IPS-NIHi7 (cell line): ENCODE data around the gene GFI1.
A peak's percentile ranks its signal among the peaks of the same experiment; 100 is the strongest.
"Not testable (repeated sequence)": the region's sequence is repeated elsewhere in the genome, so short reads cannot be mapped to it uniquely, and the experiment has no call there.

Experiments used
- DNase-seq: peaks from one replicate; pipeline ENCODE4 v3.0.0; 2012; ENCODE audit warnings: mixed read lengths; ENCODE audit errors: extremely low spot score

Gene GFI1

GRCh38 chr1:92465256-92465647, 21.5 kb downstream of the GFI1 start:
- DNase-seq = no peak

DNA sequence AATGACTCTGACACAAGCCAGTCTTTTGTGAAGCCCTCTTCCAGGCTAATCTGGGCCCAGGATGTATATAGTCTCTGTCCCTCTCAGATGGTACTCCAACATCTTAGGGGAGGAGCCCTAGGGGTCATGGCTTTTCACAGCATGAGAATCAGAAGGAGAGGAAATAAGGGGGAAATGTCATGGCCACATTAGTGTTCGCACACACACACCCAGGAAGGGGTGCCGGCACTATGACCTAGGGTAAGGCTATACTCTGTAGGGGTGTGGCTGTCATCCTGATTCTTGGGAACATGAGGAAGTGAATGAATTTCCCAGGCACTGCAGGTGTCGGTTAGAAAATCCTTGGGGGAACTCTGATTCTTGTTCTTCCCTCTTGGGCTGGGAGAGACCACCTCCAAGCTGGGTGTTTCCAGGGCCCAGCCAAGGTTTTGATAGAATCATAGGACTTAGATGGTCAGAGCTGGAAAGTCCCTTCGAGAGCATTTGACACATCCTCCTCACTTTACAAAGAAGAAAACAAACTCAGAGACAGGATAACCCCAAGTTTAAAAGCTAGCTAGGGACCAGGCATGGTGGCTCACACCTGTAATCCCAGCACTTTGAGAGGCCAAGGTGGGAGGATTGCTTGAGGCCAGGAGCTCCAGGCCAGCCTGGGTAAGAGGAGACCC, 22.0 kb downstream of the GFI1 start:
- no peak for DNase-seq

GRCh38 chr1:92461364-92462097, 25.2 kb downstream of the GFI1 start:
- DNase-seq = no peak

GRCh38 chr1:92459871-92460320, 26.8 kb downstream of the GFI1 start:
- DNase-seq = no peak

- no peak for DNase-seq
Observed at GRCh38 chr1:92458146-92458545, 28.6 kb downstream of the GFI1 start.

DNA sequence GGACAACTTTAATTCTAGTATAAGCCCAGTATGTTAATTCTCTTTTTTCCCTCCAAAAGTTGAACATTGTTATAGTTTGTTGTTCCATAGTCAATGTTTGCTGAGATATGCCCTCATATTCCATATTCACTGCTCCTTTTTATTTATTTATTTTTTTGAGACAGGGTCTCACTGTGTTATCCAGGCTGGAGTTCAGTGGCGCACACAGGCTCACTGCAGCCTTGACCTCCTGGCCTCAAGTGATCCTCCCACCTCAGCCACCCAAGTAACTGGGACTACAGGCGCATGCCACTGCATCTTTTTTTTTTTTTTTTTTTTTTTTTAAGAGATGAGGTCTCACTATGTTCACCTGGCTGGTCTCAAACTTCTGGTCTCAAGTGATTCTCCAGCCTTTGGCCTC, 38.7 kb downstream of the GFI1 start:
- no peak for DNase-seq

DNA sequence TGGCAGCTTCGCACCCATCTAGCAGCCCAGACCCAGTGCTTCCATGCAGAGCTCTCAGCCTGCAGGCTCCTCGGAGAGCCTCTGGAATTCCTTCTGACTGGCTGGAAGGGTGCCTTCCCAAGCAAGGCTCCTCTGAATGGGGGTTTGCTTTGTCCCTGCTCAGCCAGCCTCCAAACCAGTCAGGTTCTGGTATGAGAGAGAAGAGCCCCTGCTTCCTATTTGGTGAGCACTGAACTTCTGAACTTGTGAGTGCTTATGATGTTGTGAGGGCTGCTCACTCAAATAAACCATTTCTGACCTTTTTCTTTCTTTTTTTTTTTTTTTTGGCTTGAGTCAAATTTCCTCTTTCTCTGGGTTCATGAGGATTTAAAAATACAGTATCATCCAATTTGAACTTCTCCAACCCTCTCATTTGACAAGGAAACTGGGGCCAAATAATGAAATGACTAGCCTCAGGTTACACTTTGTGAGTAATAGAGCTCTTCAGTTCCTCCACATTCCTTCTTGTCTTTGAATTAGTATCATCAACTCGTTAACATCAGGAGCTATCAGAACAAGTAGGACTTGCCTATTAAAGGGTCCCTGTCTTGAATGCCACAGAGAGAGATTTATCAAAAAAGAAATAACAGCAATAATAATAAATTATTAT, 39.6 kb downstream of the GFI1 start:
- DNase-seq = peak; percentile 65

GRCh38 chr1:92446546-92446945, 40.2 kb downstream of the GFI1 start:
- DNase-seq = peak; percentile 33

- no peak for DNase-seq
Observed at GRCh38 chr1:92445865-92446264, 40.9 kb downstream of the GFI1 start.

DNA sequence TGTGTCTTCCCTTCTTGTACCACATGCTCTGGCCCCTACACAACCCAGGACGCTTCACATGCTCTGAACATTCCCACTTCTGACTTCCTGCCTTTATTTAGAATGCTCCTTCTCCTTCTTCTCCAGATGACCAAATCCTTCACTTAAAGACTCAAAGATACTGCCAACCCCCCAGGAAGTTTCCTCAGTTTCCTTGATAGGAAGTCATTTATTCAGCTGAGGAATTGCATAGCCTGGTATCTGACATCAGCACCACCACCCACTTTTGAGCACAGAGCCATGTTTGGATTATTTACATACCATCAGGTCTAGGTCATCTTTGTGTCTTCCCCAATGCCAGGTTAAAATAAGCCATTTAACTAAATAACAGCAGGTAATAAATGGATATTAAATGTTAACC, 42.4 kb downstream of the GFI1 start:
- no peak for DNase-seq

- no peak for DNase-seq
Observed at GRCh38 chr1:92443893-92444292, 42.8 kb downstream of the GFI1 start.

GRCh38 chr1:92442351-92442750, 44.4 kb downstream of the GFI1 start:
- DNase-seq = no peak

GRCh38 chr1:92441697-92442342, 44.9 kb downstream of the GFI1 start:
- peak; percentile 82 for DNase-seq

DNA sequence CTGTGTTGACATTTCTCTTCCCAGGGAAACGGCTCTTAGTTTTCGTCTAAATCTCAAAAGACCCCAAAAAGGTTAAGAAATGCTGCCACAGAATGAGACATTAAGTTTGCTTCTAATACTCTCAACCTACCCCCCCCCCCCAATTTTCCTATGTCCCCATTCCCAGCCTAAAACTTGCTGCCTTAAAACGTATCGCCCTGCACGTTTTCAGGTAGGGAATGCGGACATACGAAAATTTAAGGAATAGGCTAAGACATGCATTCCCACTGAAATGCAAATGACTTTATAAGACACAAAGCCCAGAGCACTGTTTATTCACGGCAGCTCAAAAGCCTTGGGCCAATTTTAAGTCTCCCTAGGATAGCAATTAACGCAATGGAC, 45.4 kb downstream of the GFI1 start:
- DNase-seq = no peak

DNA sequence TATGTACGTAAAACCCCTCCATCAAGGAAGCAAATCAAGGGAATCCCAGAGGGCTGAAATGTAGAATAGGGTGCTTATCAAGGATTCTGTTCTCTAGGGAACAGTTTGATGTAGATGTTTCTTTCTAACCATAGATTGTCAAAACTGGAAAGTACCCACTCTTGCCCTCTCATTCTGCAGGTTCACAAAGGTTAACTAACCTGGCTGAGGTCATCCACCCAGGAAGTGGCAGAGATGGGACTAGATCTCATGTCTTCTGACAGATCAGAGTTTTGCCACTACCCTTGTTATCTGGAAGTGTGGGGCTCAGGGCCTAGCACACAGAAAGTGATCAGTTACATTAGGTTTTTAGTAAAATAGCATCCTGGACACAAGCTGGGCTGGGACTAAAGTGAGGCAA, 47.4 kb downstream of the GFI1 start:
- DNase-seq = no peak

- DNase-seq = not testable (repeated sequence)
Observed at GRCh38 chr1:92434572-92434971, 52.2 kb downstream of the GFI1 start.

DNA sequence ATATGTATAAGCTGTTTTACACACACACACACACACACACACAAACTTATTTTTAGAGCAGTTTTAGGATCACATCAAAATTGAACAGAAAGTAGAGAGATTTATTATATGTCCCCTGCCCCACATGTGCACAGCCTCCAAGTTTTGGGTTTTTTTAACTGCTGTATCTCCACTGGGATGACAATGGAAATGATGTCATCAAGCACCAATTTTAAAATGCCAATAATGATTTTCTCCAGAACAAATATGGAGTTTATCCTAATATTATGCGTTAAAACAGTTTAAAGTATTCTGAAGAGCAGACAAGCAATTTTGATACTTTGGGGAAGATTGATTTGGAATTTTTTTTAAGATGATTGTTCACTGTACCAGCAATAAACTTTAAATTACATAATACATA, 56.7 kb downstream of the GFI1 start:
- DNase-seq = no peak

- peak; percentile 35 for DNase-seq
Observed at GRCh38 chr1:92425617-92426016, 61.1 kb downstream of the GFI1 start.
